Measurements from ENCODE around the gene POLR2A.
A peak's percentile ranks its signal among the peaks of the same experiment; 100 is the strongest.

DNA sequence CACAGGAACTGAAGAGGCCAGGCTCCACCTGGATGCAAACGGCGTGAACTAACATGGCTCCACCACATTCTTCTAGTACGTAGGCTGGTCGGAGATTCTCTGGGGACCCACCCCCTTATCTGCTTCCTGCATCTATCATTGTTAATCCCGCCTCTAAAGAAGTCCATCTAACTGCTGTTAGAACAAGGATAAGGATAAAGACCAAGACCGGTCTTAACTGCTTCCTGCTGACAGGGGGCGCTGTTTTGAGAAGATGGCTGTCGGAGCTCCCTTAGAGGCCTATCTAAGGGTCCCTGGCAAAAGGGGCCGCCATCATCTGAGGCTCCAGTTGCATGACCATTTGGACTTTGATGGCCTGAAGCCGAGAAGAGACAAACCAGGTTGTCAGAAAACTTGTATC, 38.9 kb downstream of the POLR2A start:
- TF ChIP-seq, protein P1, sequence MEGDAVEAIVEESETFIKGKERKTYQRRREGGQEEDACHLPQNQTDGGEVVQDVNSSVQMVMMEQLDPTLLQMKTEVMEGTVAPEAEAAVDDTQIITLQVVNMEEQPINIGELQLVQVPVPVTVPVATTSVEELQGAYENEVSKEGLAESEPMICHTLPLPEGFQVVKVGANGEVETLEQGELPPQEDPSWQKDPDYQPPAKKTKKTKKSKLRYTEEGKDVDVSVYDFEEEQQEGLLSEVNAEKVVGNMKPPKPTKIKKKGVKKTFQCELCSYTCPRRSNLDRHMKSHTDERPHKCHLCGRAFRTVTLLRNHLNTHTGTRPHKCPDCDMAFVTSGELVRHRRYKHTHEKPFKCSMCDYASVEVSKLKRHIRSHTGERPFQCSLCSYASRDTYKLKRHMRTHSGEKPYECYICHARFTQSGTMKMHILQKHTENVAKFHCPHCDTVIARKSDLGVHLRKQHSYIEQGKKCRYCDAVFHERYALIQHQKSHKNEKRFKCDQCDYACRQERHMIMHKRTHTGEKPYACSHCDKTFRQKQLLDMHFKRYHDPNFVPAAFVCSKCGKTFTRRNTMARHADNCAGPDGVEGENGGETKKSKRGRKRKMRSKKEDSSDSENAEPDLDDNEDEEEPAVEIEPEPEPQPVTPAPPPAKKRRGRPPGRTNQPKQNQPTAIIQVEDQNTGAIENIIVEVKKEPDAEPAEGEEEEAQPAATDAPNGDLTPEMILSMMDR (conservative IDR thresholded peaks at IDR 0.05 in 1 of 2, IDR thresholded peaks at IDR 0.05 in 1 of 2; ENCODE audit: extremely low read depth in 1 of 2, insufficient read depth in 1 of 2, low read depth in 1 of 2, low read length in 2 of 2): peak; percentile 33 to 34
- TF ChIP-seq EZH2 (IDR thresholded peaks at IDR 0.05; ENCODE audit: borderline replicate concordance, low read length): no peak

Measured in mammary epithelial cell (primary cell).